HepG2 (cell line): ENCODE results near the gene GSTM4. TPM values are rescaled to one million over a fixed set of nuclear protein-coding genes. Genes with fewer than 3 reads are reported as not detected.

Source experiments
- NFKB2 ChIP-seq: sonication (generic); formaldehyde crosslinking; IDR thresholded peaks from 2 replicates; pipeline ENCODE4 v1.4.0; 2020; ENCODE audit warnings: missing genetic modification reagents, borderline replicate concordance
- NR2F6 ChIP-seq, 2 experiments: IDR thresholded peaks; 2 replicates each; pipeline ENCODE4 v1.6.1; 2016; ENCODE audit warnings: antibody characterized with exemption in 1 of 2, mild to moderate bottlenecking in 1 of 2
- SMAD3 ChIP-seq: sonication (generic); formaldehyde crosslinking; IDR thresholded peaks from 2 replicates; pipeline ENCODE4 v1.4.0; 2020; ENCODE audit warnings: missing genetic modification reagents
- TCF7 ChIP-seq: sonication (generic); IDR thresholded peaks from 2 replicates; pipeline ENCODE4 v1.6.1; 2016; ENCODE audit warnings: antibody characterized with exemption, low read depth
- ZBTB40 ChIP-seq, 2 experiments: fragments of 450-650 bp in 1 of 2; sonication (generic) in 1 of 2; formaldehyde crosslinking in 1 of 2; IDR thresholded peaks; 2 replicates each; pipeline versions ENCODE4 v1.6.1 to v1.8.0; 2016 to 2022; ENCODE audit warnings: antibody characterized with exemption in 1 of 2, mild to moderate bottlenecking in 1 of 2, missing genetic modification reagents in 1 of 2
- ZBTB42 ChIP-seq: sonication (generic); formaldehyde crosslinking; IDR thresholded peaks from 2 replicates; pipeline ENCODE4 v1.5.0; 2020; ENCODE audit warnings: mild to moderate bottlenecking, missing genetic modification reagents
- ZNF383 ChIP-seq: sonication (generic); formaldehyde crosslinking; IDR thresholded peaks from 2 replicates; pipeline ENCODE4 v1.4.0; 2020; ENCODE audit warnings: missing genetic modification reagents, mild to moderate bottlenecking, borderline replicate concordance
- polyA plus RNA-seq, 8 experiments: library from polyadenylated mRNA; depleted of rRNA in 3 of 8; stranded (reverse) in 7 of 8; unstranded in 1 of 8; fragments of >200 nt; fragmentation: Illumina TruSeq in 4 of 8; extraction: Trizol in 4 of 8; gene quantifications; 2 replicates each; pipeline versions ENCODE4 v1.2.1 to v1.2.3, GENCODE V29; 2011 to 2016; ENCODE audit warnings: low read depth in 4 of 8, missing spikeins in 1 of 8, mixed read lengths in 1 of 8; ENCODE audit not compliant: insufficient read depth in 1 of 8
- total RNA-seq, 5 experiments: library from RNA; depleted of rRNA; stranded (reverse); fragments of >200 nt; fragmentation: Illumina TruSeq; extraction: Trizol; gene quantifications; 2 replicates each; pipeline ENCODE4 v1.2.3, GENCODE V29; 2016; ENCODE audit warnings: low read depth in 1 of 5
- TF ChIP-seq, protein P1 (sequence below): sonication (generic); formaldehyde crosslinking; IDR thresholded peaks from 2 replicates; pipeline ENCODE4 v1.5.0; 2020; ENCODE audit warnings: missing genetic modification reagents

The GSTM4 gene
- total and polyA plus RNA-seq, 2 of the 13 experiments (the other 11 are each of a cell fraction or from before 2014, with no cell fraction given): 25.3 to 40.8 TPM

DNA sequence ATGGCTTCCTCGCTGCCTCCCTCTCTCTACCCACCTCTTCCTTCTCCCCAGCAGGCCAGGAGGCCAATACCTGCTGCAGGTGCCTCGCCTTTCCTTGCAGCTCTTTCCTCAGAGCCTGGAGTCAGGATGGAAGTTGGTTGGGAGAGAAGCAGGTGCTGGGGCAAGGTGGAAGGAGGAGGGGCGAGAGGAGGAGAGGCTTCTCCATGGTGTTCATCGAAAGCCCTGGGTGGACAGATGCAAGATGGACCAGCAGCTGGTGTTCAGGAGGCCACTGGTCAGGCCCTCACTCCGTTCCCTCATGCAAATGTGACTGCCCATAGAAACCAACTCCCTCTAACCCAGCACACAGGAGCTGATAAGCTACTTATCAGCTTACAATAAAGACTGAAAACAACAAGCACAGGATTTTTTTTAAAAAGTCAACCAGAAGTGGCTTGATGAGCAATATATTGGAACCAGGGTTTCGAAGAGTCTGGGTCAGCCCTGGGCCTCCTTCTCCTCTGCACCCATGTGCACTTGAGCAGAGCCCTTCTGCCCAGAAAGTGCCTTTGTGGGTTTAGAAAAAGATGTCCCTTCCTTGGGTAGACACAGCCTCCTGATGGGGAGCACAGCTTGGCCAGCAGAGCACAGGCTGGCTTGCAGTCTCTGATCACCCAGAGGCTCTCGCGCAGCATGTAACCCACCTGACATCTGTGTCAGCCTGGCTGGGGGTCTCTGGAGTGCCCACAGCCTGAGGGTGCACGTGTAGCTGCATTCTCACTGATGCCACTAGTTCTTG is 16.6 kb upstream of the GSTM4 start (continued):
- TF ChIP-seq, protein P1, sequence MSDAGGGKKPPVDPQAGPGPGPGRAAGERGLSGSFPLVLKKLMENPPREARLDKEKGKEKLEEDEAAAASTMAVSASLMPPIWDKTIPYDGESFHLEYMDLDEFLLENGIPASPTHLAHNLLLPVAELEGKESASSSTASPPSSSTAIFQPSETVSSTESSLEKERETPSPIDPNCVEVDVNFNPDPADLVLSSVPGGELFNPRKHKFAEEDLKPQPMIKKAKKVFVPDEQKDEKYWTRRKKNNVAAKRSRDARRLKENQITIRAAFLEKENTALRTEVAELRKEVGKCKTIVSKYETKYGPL (CRISPR knock-in tag): no peak
- no peak for TF ChIP-seq ZBTB40 (IDR thresholded peaks at IDR 0.05)
- TF ChIP-seq ZBTB40 (CRISPR knock-in tag; IDR thresholded peaks at IDR 0.05): no peak
- TF ChIP-seq NFKB2 (CRISPR knock-in tag): no peak
- no peak for TF ChIP-seq TCF7
- TF ChIP-seq NR2F6 (IDR thresholded peaks at IDR 0.05): no peak
- TF ChIP-seq NR2F6 (CRISPR knock-in tag; IDR thresholded peaks at IDR 0.05): no peak
- TF ChIP-seq ZNF383 (CRISPR knock-in tag): no peak
- TF ChIP-seq ZBTB42 (CRISPR knock-in tag): no peak
- no peak for TF ChIP-seq SMAD3 (CRISPR knock-in tag)
